Measurements from ENCODE around the gene TGM2.

Gene TGM2

GRCh38 chr20:38146628-38147027, 18.4 kb downstream of the TGM2 start:
- no peak overlapping the region for H3K4me3 ChIP-seq (ENCODE audit: low read depth, low read length)

GRCh38 chr20:38146156-38146555, 18.9 kb downstream of the TGM2 start:
- H3K4me3 ChIP-seq (ENCODE audit: low read depth, low read length), result no peak overlapping the region

GRCh38 chr20:38145729-38146075, 19.4 kb downstream of the TGM2 start:
- no peak overlapping the region for H3K4me3 ChIP-seq (ENCODE audit: low read depth, low read length)

- H3K4me3 ChIP-seq (ENCODE audit: low read depth, low read length), result no peak overlapping the region
Observed at GRCh38 chr20:38144974-38145728, 19.9 kb downstream of the TGM2 start.

- H3K4me3 ChIP-seq (ENCODE audit: low read depth, low read length), result no peak overlapping the region
Observed at GRCh38 chr20:38144598-38144973, 20.5 kb downstream of the TGM2 start.

- H3K4me3 ChIP-seq (ENCODE audit: low read depth, low read length), result no peak overlapping the region
Observed at GRCh38 chr20:38143646-38144554, 21.2 kb downstream of the TGM2 start.

GRCh38 chr20:38143238-38143645, 21.8 kb downstream of the TGM2 start:
- H3K4me3 ChIP-seq (ENCODE audit: low read depth, low read length), result no peak overlapping the region

- no peak overlapping the region for H3K4me3 ChIP-seq (ENCODE audit: low read depth, low read length)
Observed at GRCh38 chr20:38141889-38142494, 23.1 kb downstream of the TGM2 start.

GRCh38 chr20:38141204-38141888, 23.7 kb downstream of the TGM2 start:
- no peak overlapping the region for H3K4me3 ChIP-seq (ENCODE audit: low read depth, low read length)

- H3K4me3 ChIP-seq (ENCODE audit: low read depth, low read length), result no peak overlapping the region
Observed at GRCh38 chr20:38139977-38140753, 24.9 kb downstream of the TGM2 start.

- H3K4me3 ChIP-seq (ENCODE audit: low read depth, low read length), result no peak overlapping the region
Observed at GRCh38 chr20:38139156-38139912, 25.7 kb downstream of the TGM2 start.

GRCh38 chr20:38138086-38138778, 26.8 kb downstream of the TGM2 start:
- H3K4me3 ChIP-seq (ENCODE audit: low read depth, low read length), result no peak overlapping the region

- H3K4me3 ChIP-seq (ENCODE audit: low read depth, low read length), result no peak overlapping the region
Observed at GRCh38 chr20:38137441-38138037, 27.5 kb downstream of the TGM2 start.

GRCh38 chr20:38136421-38137245, 28.4 kb downstream of the TGM2 start:
- no peak overlapping the region for H3K4me3 ChIP-seq (ENCODE audit: low read depth, low read length)

GRCh38 chr20:38135651-38136420, 29.2 kb downstream of the TGM2 start:
- H3K4me3 ChIP-seq (ENCODE audit: low read depth, low read length), result no peak overlapping the region

- H3K4me3 ChIP-seq (ENCODE audit: low read depth, low read length), result no peak overlapping the region
Observed at GRCh38 chr20:38135271-38135650, 29.8 kb downstream of the TGM2 start.
